ENCODE results near the gene PPP1R13L. TPM values are rescaled to one million over a fixed set of nuclear protein-coding genes. Genes with fewer than 3 reads are reported as not detected.
A peak's percentile ranks its signal among the peaks of the same experiment; 100 is the strongest.

Gene PPP1R13L
- total and polyA plus RNA-seq, 2 of the 8 experiments (the other 6 are each of a cell fraction or from before 2014, with no cell fraction given), result 9.1 to 15.3 TPM

GRCh38 chr19:45395821-45396617 lies 8.8 kb downstream of the PPP1R13L start (continued):
- TF ChIP-seq SP1 (IDR thresholded peaks at IDR 0.05; ENCODE audit: low read depth, low read length) (0 out of 2 replicates have a peak, but pooled peaks have one; percentile 14), CHD1 (IDR thresholded peaks at IDR 0.05; ENCODE audit: low read depth, low read length) (no peak), SUZ12 (IDR thresholded peaks at IDR 0.05; ENCODE audit: low read length) (peak; percentile 64), EZH2 (IDR thresholded peaks at IDR 0.05; ENCODE audit: low read depth, low read length, severe bottlenecking) (peak; percentile 78), KDM4A (IDR thresholded peaks at IDR 0.05; ENCODE audit: low read depth, low read length, severe bottlenecking) (no peak), SAP30 (IDR thresholded peaks at IDR 0.05; ENCODE audit: insufficient read depth, insufficient replicate concordance, low read length) (no peak), RNF2 (IDR thresholded peaks at IDR 0.05; ENCODE audit: borderline replicate concordance, low read depth, low read length, missing control alignments, poor library complexity, severe bottlenecking) (peak; percentile 32), BACH1 (IDR thresholded peaks at IDR 0.05; ENCODE audit: low read length) (no peak; the same call in 1 of the 2 replicates), JUN (IDR thresholded peaks at IDR 0.05; ENCODE audit: low read depth, low read length) (no peak), SIX5 (IDR thresholded peaks at IDR 0.05; ENCODE audit: low read depth, low read length) (no peak), CTBP2 (IDR thresholded peaks at IDR 0.05; ENCODE audit: borderline replicate concordance, insufficient read depth, insufficient read length, low read length) (peak; percentile 89), EGR1 (IDR thresholded peaks at IDR 0.05; ENCODE audit: borderline replicate concordance, low read depth, low read length) (peak; percentile 78), TAF7 (optimal IDR thresholded peaks at IDR 0.05; ENCODE audit: borderline replicate concordance, low read depth, low read length) (no peak), CEBPB (IDR thresholded peaks at IDR 0.05; ENCODE audit: low read depth, low read length) (no peak), SIRT6 (IDR thresholded peaks at IDR 0.05; ENCODE audit: low read length) (no peak), JUND (IDR thresholded peaks at IDR 0.05; ENCODE audit: low read length) (no peak), KDM5A (IDR thresholded peaks at IDR 0.05; ENCODE audit: low read length) (no peak), MAX (IDR thresholded peaks at IDR 0.05) (peak; percentile 18; the same call in 1 of the 2 replicates), TBP (IDR thresholded peaks at IDR 0.05; ENCODE audit: low read depth, low read length) (no peak; the same call in 1 of the 2 replicates), TEAD4 (IDR thresholded peaks at IDR 0.05; ENCODE audit: low read depth, low read length) (no peak), GTF2F1 (IDR thresholded peaks at IDR 0.05; ENCODE audit: borderline replicate concordance, low read depth, low read length) (no peak), CBX5 (IDR thresholded peaks at IDR 0.05; ENCODE audit: low read depth, low read length) (no peak), BCL11A (IDR thresholded peaks at IDR 0.05; ENCODE audit: low read depth in 2 of 2, low read length in 2 of 2) (no peak), RFX5 (IDR thresholded peaks at IDR 0.05; ENCODE audit: borderline replicate concordance, low read depth, low read length) (no peak)
